ENCODE measurements around the gene AKAP13. TPM values are rescaled to one million over a fixed set of nuclear protein-coding genes. Genes with fewer than 3 reads are reported as not detected.
A peak's percentile ranks its signal among the peaks of the same experiment; 100 is the strongest.

AKAP13 gene
- total RNA-seq, 4 donors from 2014 or later: 128 to 460 (median 243) TPM

DNA sequence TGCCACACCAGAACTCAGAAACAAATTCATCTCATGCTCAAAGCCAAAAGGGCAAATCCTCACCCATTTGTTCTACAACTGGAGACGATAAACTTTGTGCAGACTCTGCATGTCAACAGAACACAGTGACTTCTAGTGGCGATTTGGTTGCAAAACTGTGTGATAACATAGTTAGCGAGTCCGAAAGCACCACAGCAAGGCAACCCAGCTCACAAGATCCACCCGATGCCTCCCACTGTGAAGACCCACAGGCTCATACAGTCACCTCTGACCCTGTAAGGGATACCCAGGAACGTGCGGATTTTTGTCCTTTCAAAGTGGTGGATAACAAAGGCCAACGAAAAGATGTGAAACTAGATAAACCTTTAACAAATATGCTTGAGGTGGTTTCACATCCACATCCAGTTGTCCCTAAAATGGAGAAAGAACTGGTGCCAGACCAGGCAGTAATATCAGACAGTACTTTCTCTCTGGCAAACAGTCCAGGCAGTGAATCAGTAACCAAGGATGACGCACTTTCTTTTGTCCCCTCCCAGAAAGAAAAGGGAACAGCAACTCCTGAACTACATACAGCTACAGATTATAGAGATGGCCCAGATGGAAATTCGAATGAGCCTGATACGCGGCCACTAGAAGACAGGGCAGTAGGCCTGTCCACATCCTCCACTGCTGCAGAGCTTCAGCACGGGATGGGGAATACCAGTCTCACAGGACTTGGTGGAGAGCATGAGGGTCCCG, 199.7 kb downstream of the AKAP13 start:
- Histone ChIP-seq H3K27ac (peak overlapping the region; percentile 91 to 93), H3K4me1 (peaks cover 13 to 18% of the 10 kb centered on the region in 2 donors), H3K9me3 (no peaks in the 10 kb centered on the region), H3K36me3 (no peaks in the 10 kb centered on the region), H3K4me3 (no peak overlapping the region), H3K27me3 (no peaks in the 10 kb centered on the region)
- DNase-seq: peak; percentile 32 to 59
- intact Hi-C loops (cut with DNase I; ENCODE audit: low total_unique reads): no loop called here
- no peak for TF ChIP-seq POLR2A (IDR thresholded peaks at IDR 0.05)
- TF ChIP-seq, protein P1, sequence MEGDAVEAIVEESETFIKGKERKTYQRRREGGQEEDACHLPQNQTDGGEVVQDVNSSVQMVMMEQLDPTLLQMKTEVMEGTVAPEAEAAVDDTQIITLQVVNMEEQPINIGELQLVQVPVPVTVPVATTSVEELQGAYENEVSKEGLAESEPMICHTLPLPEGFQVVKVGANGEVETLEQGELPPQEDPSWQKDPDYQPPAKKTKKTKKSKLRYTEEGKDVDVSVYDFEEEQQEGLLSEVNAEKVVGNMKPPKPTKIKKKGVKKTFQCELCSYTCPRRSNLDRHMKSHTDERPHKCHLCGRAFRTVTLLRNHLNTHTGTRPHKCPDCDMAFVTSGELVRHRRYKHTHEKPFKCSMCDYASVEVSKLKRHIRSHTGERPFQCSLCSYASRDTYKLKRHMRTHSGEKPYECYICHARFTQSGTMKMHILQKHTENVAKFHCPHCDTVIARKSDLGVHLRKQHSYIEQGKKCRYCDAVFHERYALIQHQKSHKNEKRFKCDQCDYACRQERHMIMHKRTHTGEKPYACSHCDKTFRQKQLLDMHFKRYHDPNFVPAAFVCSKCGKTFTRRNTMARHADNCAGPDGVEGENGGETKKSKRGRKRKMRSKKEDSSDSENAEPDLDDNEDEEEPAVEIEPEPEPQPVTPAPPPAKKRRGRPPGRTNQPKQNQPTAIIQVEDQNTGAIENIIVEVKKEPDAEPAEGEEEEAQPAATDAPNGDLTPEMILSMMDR (IDR thresholded peaks at IDR 0.05): no peak

DNA sequence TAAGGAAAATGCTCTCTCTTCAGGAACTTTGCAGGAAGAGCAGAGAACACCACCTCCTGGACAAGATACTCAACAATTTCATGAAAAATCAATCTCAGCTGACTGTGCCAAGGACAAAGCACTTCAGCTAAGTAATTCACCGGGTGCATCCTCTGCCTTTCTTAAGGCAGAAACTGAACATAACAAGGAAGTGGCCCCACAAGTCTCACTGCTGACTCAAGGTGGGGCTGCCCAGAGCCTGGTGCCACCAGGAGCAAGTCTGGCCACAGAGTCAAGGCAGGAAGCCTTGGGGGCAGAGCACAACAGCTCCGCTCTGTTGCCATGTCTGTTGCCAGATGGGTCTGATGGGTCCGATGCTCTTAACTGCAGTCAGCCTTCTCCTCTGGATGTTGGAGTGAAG, 200.5 kb downstream of the AKAP13 start:
- Histone ChIP-seq H3K4me3 (no peak overlapping the region), H3K27ac (peak overlapping the region; percentile 91 to 93), H3K36me3 (no peaks in the 10 kb centered on the region), H3K27me3 (no peaks in the 10 kb centered on the region), H3K4me1 (peaks cover 13 to 22% of the 10 kb centered on the region in 2 donors), H3K9me3 (no peaks in the 10 kb centered on the region)
- intact Hi-C loops (cut with DNase I; ENCODE audit: low total_unique reads): no loop called here
- TF ChIP-seq POLR2A (IDR thresholded peaks at IDR 0.05): no peak
- TF ChIP-seq, protein P1 (IDR thresholded peaks at IDR 0.05): no peak
- no peak for DNase-seq

DNA sequence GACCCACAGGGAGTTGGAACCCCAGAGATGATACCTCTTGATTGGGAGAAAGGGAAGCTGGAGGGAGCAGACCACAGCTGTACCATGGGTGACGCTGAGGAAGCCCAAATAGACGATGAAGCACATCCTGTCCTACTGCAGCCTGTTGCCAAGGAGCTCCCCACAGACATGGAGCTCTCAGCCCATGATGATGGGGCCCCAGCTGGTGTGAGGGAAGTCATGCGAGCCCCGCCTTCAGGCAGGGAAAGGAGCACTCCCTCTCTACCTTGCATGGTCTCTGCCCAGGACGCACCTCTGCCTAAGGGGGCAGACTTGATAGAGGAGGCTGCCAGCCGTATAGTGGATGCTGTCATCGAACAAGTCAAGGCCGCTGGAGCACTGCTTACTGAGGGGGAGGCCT, 201.1 kb downstream of the AKAP13 start:
- Histone ChIP-seq H3K36me3 (no peaks in the 10 kb centered on the region), H3K27ac (peak overlapping the region; percentile 91 to 93), H3K4me1 (peaks cover 13 to 22% of the 10 kb centered on the region in 2 donors), H3K27me3 (no peaks in the 10 kb centered on the region), H3K9me3 (no peaks in the 10 kb centered on the region), H3K4me3 (no peak overlapping the region)
- peak; percentile 29 to 38 for DNase-seq
- no peak for TF ChIP-seq POLR2A (IDR thresholded peaks at IDR 0.05)
- TF ChIP-seq, protein P1 (IDR thresholded peaks at IDR 0.05): no peak
- intact Hi-C loops (cut with DNase I; ENCODE audit: low total_unique reads): no loop called here

DNA sequence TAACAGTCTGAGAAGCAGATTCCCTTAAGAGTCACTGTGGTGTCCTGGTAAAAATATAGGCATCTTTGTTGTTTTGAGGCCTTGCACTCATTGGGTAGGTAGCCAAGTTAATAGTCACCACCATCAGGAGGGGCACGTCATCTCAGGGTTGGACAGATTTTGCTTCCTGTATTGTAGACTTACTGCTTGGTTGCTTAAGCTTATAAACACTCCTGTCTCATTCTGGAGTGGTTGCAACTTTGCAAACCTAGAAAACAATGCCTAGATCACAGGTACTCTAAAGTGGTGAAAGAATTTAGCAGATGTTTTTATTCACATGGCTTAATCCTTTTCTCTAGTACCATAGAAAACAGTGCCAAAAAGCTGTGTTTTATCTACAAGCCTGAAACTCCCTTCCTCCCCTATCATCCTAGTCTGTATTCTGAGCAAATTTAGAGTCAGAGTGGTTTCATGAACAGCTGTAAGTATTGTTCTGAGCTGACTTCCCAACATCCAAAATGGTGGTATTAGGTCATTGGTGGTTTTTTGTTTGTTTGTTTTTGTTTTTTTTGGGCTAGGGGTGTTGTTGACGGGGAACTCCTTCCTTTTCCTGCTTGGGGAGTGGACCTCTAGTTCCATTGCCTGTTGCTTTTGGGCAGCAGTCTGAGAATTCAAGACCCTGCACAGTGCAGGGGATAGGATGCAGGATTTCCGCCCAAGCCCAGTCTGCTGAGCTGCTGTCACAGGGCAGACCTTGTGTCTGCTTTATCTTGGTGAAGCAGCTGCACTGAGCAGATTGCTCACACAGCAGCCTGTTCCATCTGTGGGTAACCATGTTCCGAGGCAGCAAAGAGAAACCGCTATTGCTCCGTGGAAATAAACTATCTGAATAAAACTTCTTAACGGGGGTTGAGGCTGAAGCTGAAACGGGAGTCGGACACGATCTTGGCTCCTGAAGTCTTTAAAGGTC, 202.0 kb downstream of the AKAP13 start:
- peak; percentile 55 to 72 for DNase-seq
- Histone ChIP-seq H3K4me3 (peak overlapping the region; percentile 22 to 30), H3K27me3 (no peaks in the 10 kb centered on the region), H3K36me3 (no peaks in the 10 kb centered on the region), H3K4me1 (peaks cover 13 to 22% of the 10 kb centered on the region in 2 donors), H3K9me3 (no peaks in the 10 kb centered on the region), H3K27ac (peak overlapping the region; percentile 91 to 93)
- no peak for TF ChIP-seq POLR2A (IDR thresholded peaks at IDR 0.05)
- TF ChIP-seq, protein P1 (IDR thresholded peaks at IDR 0.05): no peak
- intact Hi-C loops (cut with DNase I; ENCODE audit: low total_unique reads): no loop called here

Measured in uterus (tissue), 4 donors.